CD14-positive monocyte (primary cell): ENCODE results near the gene AMDHD2. TPM values are rescaled to one million over a fixed set of nuclear protein-coding genes. Genes with fewer than 3 reads are reported as not detected.

Experiments used
- DNase-seq, 3 donors: peaks; one replicate each; pipeline ENCODE4 v3.0.0-alpha.2; 2011 to 2022
- H2AFZ ChIP-seq: 2 replicates; pipeline ENCODE4 v1.6.0; 2012; ENCODE audit warnings: mild to moderate bottlenecking, low read depth, low read length, inconsistent platforms; ENCODE audit not compliant: insufficient read depth, poor library complexity, severe bottlenecking
- H3K27ac ChIP-seq, 2 donors: 1 replicate in 1 of 2; 2 replicates in 1 of 2; pipeline ENCODE4 v1.5.1; 2012 to 2013; ENCODE audit warnings: low read length in 2 of 2, control low read depth in 1 of 2, inconsistent platforms in 1 of 2, low read depth in 1 of 2, mild to moderate bottlenecking in 1 of 2
- H3K27me3 ChIP-seq, 2 donors: one replicate each; pipeline versions ENCODE4 v1.6.0 to v1.6.1; 2011 to 2013; ENCODE audit warnings: low read length in 2 of 2; ENCODE audit not compliant: control insufficient read depth in 2 of 2, insufficient read depth in 2 of 2
- H3K36me3 ChIP-seq, 2 donors: replicated peaks in 1 of 2; 1 replicate in 1 of 2; 2 replicates in 1 of 2; pipeline versions ENCODE4 v1.5.1 to v1.6.1; 2012 to 2013; ENCODE audit warnings: low read length in 2 of 2, control low read depth in 1 of 2, inconsistent platforms in 1 of 2, mild to moderate bottlenecking in 1 of 2; ENCODE audit not compliant: insufficient read depth in 2 of 2, control insufficient read depth in 1 of 2
- H3K4me1 ChIP-seq, 2 donors: 1 replicate in 1 of 2; 2 replicates in 1 of 2; pipeline versions ENCODE4 v1.5.1 to v1.6.1; 2012 to 2013; ENCODE audit warnings: low read length in 2 of 2, control low read depth in 1 of 2, inconsistent platforms in 1 of 2, mild to moderate bottlenecking in 1 of 2, moderate library complexity in 1 of 2; ENCODE audit not compliant: insufficient read depth in 2 of 2, control insufficient read depth in 1 of 2
- H3K4me2 ChIP-seq: replicated peaks from 2 replicates; pipeline ENCODE3; 2012; ENCODE audit warnings: low read length, moderate library complexity, mild to moderate bottlenecking; ENCODE audit not compliant: poor library complexity, severe bottlenecking; ENCODE audit errors: extremely low read depth
- H3K4me3 ChIP-seq, 3 experiments: fragments of 200-600 bp in 1 of 3; sonication (generic) in 1 of 3; replicated peaks in 1 of 3; 1 replicate in 2 of 3; 2 replicates in 1 of 3; pipeline ENCODE4 v1.5.1; 2011 to 2013; ENCODE audit warnings: low read length in 3 of 3, mild to moderate bottlenecking in 3 of 3, control low read depth in 2 of 3, low read depth in 2 of 3, inconsistent platforms in 1 of 3, moderate library complexity in 1 of 3
- H3K79me2 ChIP-seq: 2 replicates; pipeline ENCODE4 v1.6.0; 2012; ENCODE audit warnings: mild to moderate bottlenecking, control low read depth, inconsistent platforms, low read length, moderate library complexity; ENCODE audit not compliant: insufficient read depth
- H3K9ac ChIP-seq: 2 replicates; pipeline ENCODE4 v1.6.0; 2017; ENCODE audit warnings: low read length, mild to moderate bottlenecking; ENCODE audit not compliant: insufficient read depth, poor library complexity, severe bottlenecking
- H3K9me3 ChIP-seq, 2 donors: replicated peaks in 1 of 2; 1 replicate in 1 of 2; 2 replicates in 1 of 2; pipeline versions ENCODE4 v1.5.1 to v1.6.1; 2012 to 2013; ENCODE audit warnings: low read length in 2 of 2, control low read depth in 1 of 2; ENCODE audit not compliant: control insufficient read depth in 1 of 2, insufficient read depth in 1 of 2
- H4K20me1 ChIP-seq: 2 replicates; pipeline ENCODE4 v1.6.0; 2012; ENCODE audit warnings: mild to moderate bottlenecking, low read length, control low read depth, moderate library complexity; ENCODE audit not compliant: insufficient read depth
- H3K27ac Mint-ChIP-seq, 7 donors: one replicate each; pipeline ENCODE4 v1.8.0; 2020; ENCODE audit warnings: mild to moderate bottlenecking in 7 of 7, mixed read lengths in 7 of 7, moderate library complexity in 6 of 7, inconsistent platforms in 2 of 7
- H3K27me3 Mint-ChIP-seq, 3 donors: one replicate each; pipeline ENCODE4 v1.8.0; 2021 to 2022; ENCODE audit warnings: low read depth in 3 of 3, mild to moderate bottlenecking in 3 of 3, mixed read lengths in 3 of 3, moderate library complexity in 3 of 3, inconsistent platforms in 1 of 3
- H3K36me3 Mint-ChIP-seq, 2 donors: one replicate each; pipeline ENCODE4 v1.8.0; 2020; ENCODE audit warnings: mixed read lengths in 2 of 2, inconsistent platforms in 1 of 2, mild to moderate bottlenecking in 1 of 2
- H3K4me1 Mint-ChIP-seq: one replicate; pipeline ENCODE4 v1.8.0; 2020; ENCODE audit warnings: mild to moderate bottlenecking, mixed read lengths
- H3K4me3 Mint-ChIP-seq, 2 donors: one replicate each; pipeline ENCODE4 v1.8.0; 2020; ENCODE audit warnings: mild to moderate bottlenecking in 2 of 2, mixed read lengths in 2 of 2, moderate library complexity in 1 of 2
- H3K9me3 Mint-ChIP-seq, 7 donors: one replicate each; pipeline ENCODE4 v1.8.0; 2020 to 2022; ENCODE audit warnings: mixed read lengths in 7 of 7, mild to moderate bottlenecking in 6 of 7, moderate library complexity in 6 of 7, inconsistent platforms in 2 of 7
- CTCF ChIP-seq: fragments of 200-600 bp; IDR thresholded peaks from one replicate; pipeline ENCODE4 v1.8.0; 2022; ENCODE audit warnings: antibody characterized with exemption, mild to moderate bottlenecking
- WGBS: methylation state at CpG from one replicate; pipeline ENCODE4 v1.1.5; 2013; ENCODE audit warnings: missing lambda C conversion rate; ENCODE audit not compliant: insufficient coverage; 5-methylcytosine and 5-hydroxymethylcytosine counted together
- intact Hi-C, 2 donors: fragments of 100-400 bp; cut with micrococcal nuclease; formaldehyde crosslinking; loops; one replicate each; pipeline versions ENCODE4 v1.15.0 to v1.15.1; 2023
- polyA plus RNA-seq, 3 donors: library from polyadenylated mRNA; depleted of rRNA in 1 of 3; unstranded in 2 of 3; stranded (reverse) in 1 of 3; fragments of 300-500 nt in 2 of 3; fragments of >200 nt in 1 of 3; fragmentation: Illumina TruSeq in 2 of 3; gene quantifications; 1 replicate in 2 of 3; 2 replicates in 1 of 3; pipeline ENCODE4 v1.2.3, GENCODE V29; 2012 to 2021

AMDHD2 gene
- polyA plus RNA-seq, 3 donors: 6.9 to 57.8 (median 8.4) TPM

- Mint-ChIP-seq H3K27me3 (no peaks in the 10 kb centered on the region), H3K4me3 (no peak overlapping the region), H3K9me3 (peaks cover 0 to 2% (median 0%) of the 10 kb centered on the region in 7 donors), H3K27ac (peak overlapping the region in 2 of 7 donors; percentile 43 to 49), H3K4me1 (peaks cover 23% of the 10 kb centered on the region), H3K36me3 (peaks cover 55 to 77% of the 10 kb centered on the region in 2 donors)
- Histone ChIP-seq H3K4me3 (no peak overlapping the region), H3K9ac (no peak overlapping the region), H3K27ac (no peak overlapping the region), H2AFZ (no peak overlapping the region), H3K9me3 (no peaks in the 10 kb centered on the region), H3K36me3 (peaks cover 62 to 73% of the 10 kb centered on the region in 2 donors), H3K27me3 (no peaks in the 10 kb centered on the region), H3K4me1 (peaks cover 14 to 16% of the 10 kb centered on the region in 2 donors), H3K79me2 (peaks cover 40% of the 10 kb centered on the region), H4K20me1 (peaks cover 87% of the 10 kb centered on the region), H3K4me2 (no peak overlapping the region)
- no peak for TF ChIP-seq CTCF
- intact Hi-C loops: no loop called here
- 93% methylated on average over 4 of the region's 9 CpGs for WGBS
- no peak for DNase-seq
Measured at GRCh38 chr16:2524339-2524938, 4.3 kb downstream of the AMDHD2 start.

- Histone ChIP-seq H3K9me3 (no peaks in the 10 kb centered on the region), H3K4me1 (peaks cover 9 to 22% of the 10 kb centered on the region in 2 donors), H3K36me3 (peaks cover 69 to 85% of the 10 kb centered on the region in 2 donors), H3K4me3 (no peak overlapping the region), H4K20me1 (peaks cover 92% of the 10 kb centered on the region), H3K4me2 (no peak overlapping the region), H3K79me2 (peaks cover 28% of the 10 kb centered on the region), H3K27ac (no peak overlapping the region), H2AFZ (no peak overlapping the region), H3K9ac (no peak overlapping the region), H3K27me3 (no peaks in the 10 kb centered on the region)
- intact Hi-C loops: no loop called here
- Mint-ChIP-seq H3K36me3 (peaks cover 60 to 79% of the 10 kb centered on the region in 2 donors), H3K4me3 (no peak overlapping the region), H3K9me3 (peaks cover 0 to 2% (median 0%) of the 10 kb centered on the region in 7 donors), H3K4me1 (peaks cover 19% of the 10 kb centered on the region), H3K27ac (peak overlapping the region in 2 of 7 donors; percentile 44 to 50), H3K27me3 (no peaks in the 10 kb centered on the region)
- 22% methylated on average over 8 of the region's 8 CpGs for WGBS
- no peak for DNase-seq
- no peak for TF ChIP-seq CTCF
Measured at GRCh38 chr16:2526135-2526534, 6.0 kb downstream of the AMDHD2 start.
